Measurements from ENCODE around the gene ARMC9.
"Not testable (repeated sequence)": the region's sequence is repeated elsewhere in the genome, so short reads cannot be mapped to it uniquely, and the experiment has no call there.

The ARMC9 gene

GRCh38 chr2:231304259-231304658 lies 105.8 kb downstream of the ARMC9 start:
- H3K4me1 ChIP-seq (ENCODE audit: insufficient read depth, low read length); H3K9me3 ChIP-seq (ENCODE audit: control insufficient read depth, insufficient read depth, low read length); H3K9ac ChIP-seq (ENCODE audit: low read depth, low read length); H3K36me3 ChIP-seq (ENCODE audit: insufficient read depth, low read length): not testable (repeated sequence)

- Histone ChIP-seq H3K9me3 (ENCODE audit: control insufficient read depth, insufficient read depth, low read length) (no peaks in the 10 kb centered on the region), H3K9ac (ENCODE audit: low read depth, low read length) (no peak overlapping the region), H3K36me3 (ENCODE audit: insufficient read depth, low read length) (no peaks in the 10 kb centered on the region), H3K4me1 (ENCODE audit: insufficient read depth, low read length) (peaks cover 4% of the 10 kb centered on the region)
These were observed 106.8 kb downstream of the ARMC9 start for GRCh38 chr2:231305221-231305620.

GRCh38 chr2:231306791-231307393 lies 108.5 kb downstream of the ARMC9 start:
- H3K36me3 ChIP-seq (ENCODE audit: insufficient read depth, low read length) = no peaks in the 10 kb centered on the region
- H3K4me1 ChIP-seq (ENCODE audit: insufficient read depth, low read length) = peaks cover 4% of the 10 kb centered on the region
- no peak overlapping the region for H3K9ac ChIP-seq (ENCODE audit: low read depth, low read length)

GRCh38 chr2:231308219-231308618 lies 109.8 kb downstream of the ARMC9 start:
- Histone ChIP-seq H3K9ac (ENCODE audit: low read depth, low read length) (no peak overlapping the region), H3K9me3 (ENCODE audit: control insufficient read depth, insufficient read depth, low read length) (no peaks in the 10 kb centered on the region), H3K36me3 (ENCODE audit: insufficient read depth, low read length) (no peaks in the 10 kb centered on the region), H3K4me1 (ENCODE audit: insufficient read depth, low read length) (peaks cover 4% of the 10 kb centered on the region)

More at GRCh38 chr2:231306791-231307393, 108.5 kb downstream of the ARMC9 start:
- H3K9me3 ChIP-seq (ENCODE audit: control insufficient read depth, insufficient read depth, low read length) = no peaks in the 10 kb centered on the region

- no peaks in the 10 kb centered on the region for H3K36me3 ChIP-seq (ENCODE audit: insufficient read depth, low read length)
- no peaks in the 10 kb centered on the region for H3K9me3 ChIP-seq (ENCODE audit: control insufficient read depth, insufficient read depth, low read length)
- H3K4me1 ChIP-seq (ENCODE audit: insufficient read depth, low read length) = peaks cover 4% of the 10 kb centered on the region
- H3K9ac ChIP-seq (ENCODE audit: low read depth, low read length) = no peak overlapping the region
These were observed 110.4 kb downstream of the ARMC9 start for GRCh38 chr2:231308631-231309428.

DNA sequence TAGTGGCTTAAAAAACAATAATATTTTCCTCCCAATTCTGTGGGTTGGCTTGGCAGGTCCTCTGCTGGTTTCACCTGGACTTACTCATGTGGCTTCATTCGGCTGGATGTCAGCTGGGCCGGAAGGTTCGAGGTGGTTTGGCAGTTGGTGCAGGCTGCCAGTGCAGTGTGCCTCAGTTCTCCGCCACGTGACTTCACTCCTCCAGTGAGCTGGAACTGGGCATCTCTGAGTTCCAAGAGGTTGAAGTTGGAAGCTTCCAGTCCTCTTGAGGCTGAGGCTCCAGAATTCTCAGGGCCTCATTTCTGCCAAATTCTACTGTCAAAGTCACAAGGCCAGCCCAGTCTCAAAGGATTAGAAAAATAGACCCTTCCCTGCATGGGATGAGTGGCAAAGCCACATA lies 113.6 kb downstream of the ARMC9 start:
- H3K4me1 ChIP-seq (ENCODE audit: insufficient read depth, low read length) = no peaks in the 10 kb centered on the region; the same call in 1 of the 2 replicates

GRCh38 chr2:231315896-231316295 lies 117.5 kb downstream of the ARMC9 start:
- no peak overlapping the region for H3K9ac ChIP-seq (ENCODE audit: low read depth, low read length)
- H3K4me1 ChIP-seq (ENCODE audit: insufficient read depth, low read length) = no peaks in the 10 kb centered on the region
- no peaks in the 10 kb centered on the region for H3K36me3 ChIP-seq (ENCODE audit: insufficient read depth, low read length)
- H3K9me3 ChIP-seq (ENCODE audit: control insufficient read depth, insufficient read depth, low read length) = no peaks in the 10 kb centered on the region; the same call in 1 of the 2 replicates

More for the DNA sequence above, 113.6 kb downstream of the ARMC9 start:
- no peaks in the 10 kb centered on the region for H3K9me3 ChIP-seq (ENCODE audit: control insufficient read depth, insufficient read depth, low read length)
- H3K36me3 ChIP-seq (ENCODE audit: insufficient read depth, low read length) = no peaks in the 10 kb centered on the region
- no peak overlapping the region for H3K9ac ChIP-seq (ENCODE audit: low read depth, low read length)

DNA sequence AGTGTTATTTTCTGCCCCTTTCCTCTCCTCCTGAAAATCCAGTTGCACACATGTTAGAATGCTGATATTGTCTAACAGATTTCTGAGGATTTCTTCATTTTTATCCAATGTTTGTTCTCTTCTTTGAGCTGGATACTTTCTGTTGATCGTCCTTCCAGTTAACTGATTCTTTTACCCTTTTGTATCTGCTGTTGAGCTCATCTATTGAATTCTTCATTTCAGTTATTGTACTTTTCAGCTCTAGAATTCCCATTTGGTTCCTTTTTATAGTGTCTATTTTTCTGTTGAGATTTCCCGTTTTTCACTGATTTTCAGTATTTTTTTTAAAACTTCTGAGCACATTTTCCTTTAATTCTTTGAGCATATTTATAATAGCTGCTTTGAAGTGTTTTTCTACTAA lies 119.1 kb downstream of the ARMC9 start:
- H3K9ac ChIP-seq (ENCODE audit: low read depth, low read length) = no peak overlapping the region
- peaks cover under 1% of the 10 kb centered on the region; the same call in 1 of the 2 replicates for H3K4me1 ChIP-seq (ENCODE audit: insufficient read depth, low read length)
- H3K36me3 ChIP-seq (ENCODE audit: insufficient read depth, low read length) = no peaks in the 10 kb centered on the region
- H3K9me3 ChIP-seq (ENCODE audit: control insufficient read depth, insufficient read depth, low read length) = no peaks in the 10 kb centered on the region; the same call in 1 of the 2 replicates

DNA sequence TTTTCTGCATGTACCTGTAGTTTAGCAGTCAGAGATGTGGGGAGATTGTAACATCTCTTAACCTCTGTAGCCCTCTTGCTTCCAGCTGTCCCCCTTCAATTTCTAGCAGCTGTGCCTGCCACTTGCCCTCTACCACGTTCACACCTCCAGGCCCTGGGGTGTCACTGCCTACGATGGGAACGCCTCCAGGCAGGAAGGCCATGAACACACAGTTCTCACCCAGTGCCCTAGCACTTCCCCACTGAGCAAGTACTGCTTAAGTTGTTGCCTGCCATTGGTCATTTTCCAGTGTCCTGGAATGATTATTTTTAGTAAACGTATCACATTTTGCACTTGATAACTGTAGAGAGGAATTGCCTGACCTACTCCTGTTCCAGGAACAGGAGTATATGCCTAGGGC lies 120.0 kb downstream of the ARMC9 start:
- Histone ChIP-seq H3K9ac (ENCODE audit: low read depth, low read length) (no peak overlapping the region), H3K9me3 (ENCODE audit: control insufficient read depth, insufficient read depth, low read length) (no peaks in the 10 kb centered on the region; the same call in 1 of the 2 replicates), H3K4me1 (ENCODE audit: insufficient read depth, low read length) (peaks cover 8% of the 10 kb centered on the region; the same call in 1 of the 2 replicates), H3K36me3 (ENCODE audit: insufficient read depth, low read length) (no peaks in the 10 kb centered on the region)

GRCh38 chr2:231318954-231319353 lies 120.5 kb downstream of the ARMC9 start:
- Histone ChIP-seq H3K4me1 (ENCODE audit: insufficient read depth, low read length) (peaks cover 9% of the 10 kb centered on the region; the same call in 1 of the 2 replicates), H3K9ac (ENCODE audit: low read depth, low read length) (no peak overlapping the region), H3K9me3 (ENCODE audit: control insufficient read depth, insufficient read depth, low read length) (no peaks in the 10 kb centered on the region; the same call in 1 of the 2 replicates), H3K36me3 (ENCODE audit: insufficient read depth, low read length) (no peaks in the 10 kb centered on the region)

DNA sequence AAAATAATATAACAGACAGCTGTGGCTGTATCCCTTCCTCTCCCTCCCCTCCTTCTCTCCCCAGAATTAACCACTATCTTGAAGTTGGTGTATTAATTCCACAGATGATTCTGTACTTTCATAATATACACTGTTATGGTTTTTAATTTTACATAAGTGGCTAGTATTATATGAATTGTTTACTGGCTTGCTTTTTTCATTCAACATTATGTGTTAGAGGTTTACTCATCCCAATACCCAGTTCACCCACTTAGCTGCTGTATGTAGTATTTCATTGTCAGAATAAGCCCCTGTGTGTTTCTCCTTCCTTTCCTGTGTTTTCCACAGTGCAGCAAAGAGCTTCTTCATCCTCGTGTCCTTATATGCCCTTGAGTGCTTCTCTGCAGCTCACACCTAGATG lies 121.4 kb downstream of the ARMC9 start:
- H3K4me1 ChIP-seq (ENCODE audit: insufficient read depth, low read length) = peaks cover 9% of the 10 kb centered on the region; the same call in 1 of the 2 replicates
- no peak overlapping the region for H3K9ac ChIP-seq (ENCODE audit: low read depth, low read length)
- H3K36me3 ChIP-seq (ENCODE audit: insufficient read depth, low read length) = no peaks in the 10 kb centered on the region
- H3K9me3 ChIP-seq (ENCODE audit: control insufficient read depth, insufficient read depth, low read length) = no peaks in the 10 kb centered on the region; the same call in 1 of the 2 replicates

GRCh38 chr2:231321021-231321420 lies 122.6 kb downstream of the ARMC9 start:
- Histone ChIP-seq H3K9ac (ENCODE audit: low read depth, low read length) (no peak overlapping the region), H3K4me1 (ENCODE audit: insufficient read depth, low read length) (peaks cover 9% of the 10 kb centered on the region; the same call in 1 of the 2 replicates), H3K9me3 (ENCODE audit: control insufficient read depth, insufficient read depth, low read length) (no peaks in the 10 kb centered on the region; the same call in 1 of the 2 replicates), H3K36me3 (ENCODE audit: insufficient read depth, low read length) (no peaks in the 10 kb centered on the region)

- Histone ChIP-seq H3K4me1 (ENCODE audit: insufficient read depth, low read length) (peaks cover 9% of the 10 kb centered on the region; the same call in 1 of the 2 replicates), H3K9ac (ENCODE audit: low read depth, low read length) (no peak overlapping the region), H3K36me3 (ENCODE audit: insufficient read depth, low read length) (no peaks in the 10 kb centered on the region), H3K9me3 (ENCODE audit: control insufficient read depth, insufficient read depth, low read length) (no peaks in the 10 kb centered on the region; the same call in 1 of the 2 replicates)
These were observed 123.3 kb downstream of the ARMC9 start for GRCh38 chr2:231321556-231322334.

- Histone ChIP-seq H3K36me3 (ENCODE audit: insufficient read depth, low read length) (no peaks in the 10 kb centered on the region), H3K9me3 (ENCODE audit: control insufficient read depth, insufficient read depth, low read length) (no peaks in the 10 kb centered on the region), H3K9ac (ENCODE audit: low read depth, low read length) (no peak overlapping the region), H3K4me1 (ENCODE audit: insufficient read depth, low read length) (peaks cover 9% of the 10 kb centered on the region; the same call in 1 of the 2 replicates)
These were observed 124.9 kb downstream of the ARMC9 start for GRCh38 chr2:231323316-231323715.
